ENCODE results near the gene QRFPR.
"Not testable (repeated sequence)": the region's sequence is repeated elsewhere in the genome, so short reads cannot be mapped to it uniquely, and the experiment has no call there.

Gene QRFPR

DNA sequence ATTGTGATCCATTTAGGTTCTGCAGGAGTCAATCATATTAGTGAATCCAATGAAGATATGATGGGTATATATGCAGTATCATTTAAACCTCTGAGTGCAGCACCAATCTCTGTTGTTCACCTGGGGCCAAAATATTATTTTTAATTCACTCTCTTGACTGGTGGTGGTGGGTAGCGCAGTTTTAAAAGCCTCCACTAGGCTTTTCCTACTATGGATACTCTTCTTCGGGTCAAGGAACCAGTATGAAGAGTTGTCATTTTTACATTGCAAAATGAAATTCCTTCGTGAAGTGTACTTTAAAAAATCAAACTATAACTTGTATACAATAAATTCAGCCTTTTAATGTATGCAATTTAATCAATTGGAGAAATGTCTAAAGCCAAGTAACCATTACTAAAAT, 56.5 kb downstream of the QRFPR start:
- no peak for DNase-seq (ENCODE audit: low read depth in 2 of 2)
- no peak overlapping the region for H3K4me3 ChIP-seq (replicated peaks in 1 of 2; ENCODE audit: low read depth in 2 of 2, low read length in 2 of 2)
- TF ChIP-seq, protein P1, sequence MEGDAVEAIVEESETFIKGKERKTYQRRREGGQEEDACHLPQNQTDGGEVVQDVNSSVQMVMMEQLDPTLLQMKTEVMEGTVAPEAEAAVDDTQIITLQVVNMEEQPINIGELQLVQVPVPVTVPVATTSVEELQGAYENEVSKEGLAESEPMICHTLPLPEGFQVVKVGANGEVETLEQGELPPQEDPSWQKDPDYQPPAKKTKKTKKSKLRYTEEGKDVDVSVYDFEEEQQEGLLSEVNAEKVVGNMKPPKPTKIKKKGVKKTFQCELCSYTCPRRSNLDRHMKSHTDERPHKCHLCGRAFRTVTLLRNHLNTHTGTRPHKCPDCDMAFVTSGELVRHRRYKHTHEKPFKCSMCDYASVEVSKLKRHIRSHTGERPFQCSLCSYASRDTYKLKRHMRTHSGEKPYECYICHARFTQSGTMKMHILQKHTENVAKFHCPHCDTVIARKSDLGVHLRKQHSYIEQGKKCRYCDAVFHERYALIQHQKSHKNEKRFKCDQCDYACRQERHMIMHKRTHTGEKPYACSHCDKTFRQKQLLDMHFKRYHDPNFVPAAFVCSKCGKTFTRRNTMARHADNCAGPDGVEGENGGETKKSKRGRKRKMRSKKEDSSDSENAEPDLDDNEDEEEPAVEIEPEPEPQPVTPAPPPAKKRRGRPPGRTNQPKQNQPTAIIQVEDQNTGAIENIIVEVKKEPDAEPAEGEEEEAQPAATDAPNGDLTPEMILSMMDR (IDR thresholded peaks at IDR 0.05; ENCODE audit: low read depth, low read length): no peak

DNA sequence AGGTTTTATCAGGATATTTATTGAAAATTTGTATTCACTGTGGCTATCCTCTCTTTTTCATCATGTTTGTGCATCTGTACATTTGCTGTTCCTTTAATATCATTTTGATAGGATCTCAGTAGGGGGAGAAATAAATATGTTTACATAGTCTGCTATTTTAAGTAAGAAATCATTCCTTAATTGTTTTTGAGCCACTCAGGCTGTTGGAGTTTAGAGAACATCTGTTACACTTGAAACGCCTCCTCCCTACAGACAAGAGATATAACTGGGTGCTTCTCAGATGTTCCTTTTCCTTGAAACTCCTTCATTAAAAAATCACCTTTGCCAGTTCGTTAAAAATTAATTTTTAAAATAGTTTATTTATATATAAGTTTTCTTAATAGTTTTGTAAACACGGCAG, 59.4 kb downstream of the QRFPR start:
- no peak for DNase-seq (ENCODE audit: low read depth in 2 of 2)
- H3K4me3 ChIP-seq (replicated peaks in 1 of 2; ENCODE audit: low read depth in 2 of 2, low read length in 2 of 2): no peak overlapping the region
- TF ChIP-seq, protein P1 (IDR thresholded peaks at IDR 0.05; ENCODE audit: low read depth, low read length): no peak

DNA sequence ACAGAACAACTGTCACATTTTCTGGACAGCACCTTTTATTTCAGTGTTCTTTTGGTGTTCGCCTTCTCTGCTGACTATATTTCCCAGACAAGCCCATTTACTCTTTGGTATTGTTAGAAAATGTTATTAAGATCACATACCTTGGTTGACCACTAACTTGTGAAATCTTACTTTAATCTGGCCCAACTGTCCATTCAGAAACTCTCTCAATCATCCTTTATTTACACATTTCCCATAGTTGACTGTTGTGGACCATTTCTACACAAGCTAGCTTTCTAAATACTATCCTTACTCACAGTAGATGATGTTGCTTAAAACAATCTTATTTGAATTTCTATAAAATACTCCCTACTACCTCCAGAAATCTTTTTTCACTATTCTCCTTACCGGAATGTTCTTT, 64.7 kb downstream of the QRFPR start:
- TF ChIP-seq, protein P1 (IDR thresholded peaks at IDR 0.05; ENCODE audit: low read depth, low read length): no peak
- no peak overlapping the region for H3K4me3 ChIP-seq (replicated peaks in 1 of 2; ENCODE audit: low read depth in 2 of 2, low read length in 2 of 2)
- no peak for DNase-seq (ENCODE audit: low read depth in 2 of 2)

DNA sequence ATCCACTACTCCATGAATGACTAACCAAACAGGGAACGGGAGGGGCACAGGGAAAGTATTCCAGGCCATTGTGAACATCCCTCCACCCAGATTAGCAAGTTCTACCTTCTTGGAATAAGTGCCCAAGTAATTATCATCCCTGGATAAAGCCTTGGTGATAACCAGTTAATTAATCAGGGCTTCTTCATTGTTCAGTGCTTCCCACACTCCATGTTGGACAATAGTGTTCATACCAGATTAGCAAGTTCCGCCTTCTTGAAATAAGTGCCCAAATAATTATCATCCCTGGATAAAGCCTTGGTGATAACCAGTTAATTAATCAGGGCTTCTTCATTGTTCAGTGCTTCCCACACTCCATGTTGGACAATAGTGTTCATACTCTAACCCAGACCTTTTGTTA, 67.4 kb downstream of the QRFPR start:
- H3K4me3 ChIP-seq (replicated peaks in 1 of 2; ENCODE audit: low read depth in 2 of 2, low read length in 2 of 2); DNase-seq (ENCODE audit: low read depth in 2 of 2): not testable (repeated sequence)

DNA sequence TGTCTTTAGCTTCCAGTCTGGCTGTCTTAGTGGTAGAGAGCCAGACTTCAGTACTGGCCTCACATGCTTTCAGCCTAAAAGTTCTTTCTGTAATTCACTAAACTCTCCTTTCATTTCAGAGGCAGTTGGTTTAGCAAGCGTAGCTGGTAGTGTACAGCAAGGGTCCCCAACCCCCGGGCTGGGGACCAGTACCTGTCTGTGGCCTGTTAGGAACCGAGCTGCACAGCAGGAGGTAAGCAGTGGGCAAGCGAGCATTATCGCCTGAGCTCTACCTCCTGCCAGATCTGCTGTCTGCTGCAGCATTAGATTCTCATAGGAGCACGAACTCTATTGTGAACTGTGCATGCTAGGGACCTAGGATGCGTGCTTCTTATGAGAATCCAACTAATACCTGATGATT, 72.0 kb downstream of the QRFPR start:
- DNase-seq (ENCODE audit: low read depth in 2 of 2): no peak
- no peak overlapping the region for H3K4me3 ChIP-seq (replicated peaks in 1 of 2; ENCODE audit: low read depth in 2 of 2, low read length in 2 of 2)
- TF ChIP-seq, protein P1 (IDR thresholded peaks at IDR 0.05; ENCODE audit: low read depth, low read length): no peak

DNA sequence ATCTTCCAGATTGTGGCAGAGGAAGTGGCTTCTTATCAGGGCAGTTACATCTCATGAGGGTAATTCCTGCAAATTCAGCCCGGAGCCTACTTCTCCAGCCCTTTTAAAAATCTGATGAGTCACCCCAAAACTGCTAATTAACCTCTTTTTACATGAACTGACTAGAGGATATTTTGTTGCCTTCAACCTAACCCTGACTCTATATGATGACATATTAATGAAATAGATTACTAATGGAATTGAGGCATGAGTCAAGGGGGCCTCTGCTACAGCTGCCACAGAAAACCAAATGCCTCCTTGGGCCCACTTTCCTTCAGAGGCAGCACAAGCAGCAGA, 72.5 kb downstream of the QRFPR start:
- DNase-seq (ENCODE audit: low read depth in 2 of 2): no peak
- no peak overlapping the region for H3K4me3 ChIP-seq (replicated peaks in 1 of 2; ENCODE audit: low read depth in 2 of 2, low read length in 2 of 2)
- TF ChIP-seq, protein P1 (IDR thresholded peaks at IDR 0.05; ENCODE audit: low read depth, low read length): no peak

DNA sequence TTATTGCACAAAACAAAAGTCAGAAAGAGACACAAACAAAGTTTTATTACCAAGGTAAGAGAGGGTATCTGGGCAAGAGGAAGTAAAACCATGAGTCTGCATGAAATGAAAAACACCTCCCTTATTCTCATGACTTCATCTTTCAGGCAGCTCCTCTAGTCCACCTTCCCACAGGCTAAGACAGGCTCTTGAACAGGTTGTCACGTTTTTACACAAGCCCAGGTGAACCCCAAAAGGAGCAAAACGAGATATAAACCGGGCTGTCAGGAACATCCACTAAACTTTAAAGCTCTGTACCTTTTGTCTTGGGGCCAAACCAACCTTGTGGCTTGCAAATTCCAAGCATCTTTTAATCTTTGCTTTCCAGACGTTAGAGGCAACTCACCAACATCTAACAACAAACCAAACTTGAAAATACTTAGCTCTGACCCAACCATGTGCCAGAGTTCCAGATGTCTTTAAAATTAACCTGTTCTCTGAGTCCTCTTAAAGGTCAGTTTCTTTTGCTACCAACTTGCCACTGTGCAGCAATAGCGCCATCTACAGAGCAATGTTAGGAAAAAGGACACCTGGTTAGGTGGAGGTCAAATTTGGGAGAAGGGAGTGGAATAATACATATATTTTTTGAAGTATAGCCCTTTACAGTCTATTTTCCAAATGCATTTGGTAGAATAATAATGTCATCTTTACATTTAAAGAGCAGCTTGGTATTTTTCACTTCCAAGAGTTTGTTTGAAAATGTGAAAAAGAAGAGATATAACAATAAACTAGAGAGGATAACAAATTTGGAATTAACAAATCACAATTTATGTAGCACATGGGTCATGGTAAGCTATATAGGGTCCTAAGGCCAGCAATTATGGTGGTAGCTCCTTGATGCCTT, 73.1 kb downstream of the QRFPR start:
- DNase-seq (ENCODE audit: low read depth in 2 of 2): peak; percentile 72 to 76
- H3K4me3 ChIP-seq (replicated peaks in 1 of 2; ENCODE audit: low read depth in 2 of 2, low read length in 2 of 2): no peak overlapping the region
- TF ChIP-seq, protein P1 (IDR thresholded peaks at IDR 0.05; ENCODE audit: low read depth, low read length): peak; percentile 87

Data from cardiac fibroblast (primary cell).